ENCODE data around the gene TMEM87B. TPM values are rescaled to one million over a fixed set of nuclear protein-coding genes. Genes with fewer than 3 reads are reported as not detected.

Gene TMEM87B
- total and polyA plus RNA-seq, 2 experiments from 2014 or later = 32.1 to 42.4 TPM

DNA sequence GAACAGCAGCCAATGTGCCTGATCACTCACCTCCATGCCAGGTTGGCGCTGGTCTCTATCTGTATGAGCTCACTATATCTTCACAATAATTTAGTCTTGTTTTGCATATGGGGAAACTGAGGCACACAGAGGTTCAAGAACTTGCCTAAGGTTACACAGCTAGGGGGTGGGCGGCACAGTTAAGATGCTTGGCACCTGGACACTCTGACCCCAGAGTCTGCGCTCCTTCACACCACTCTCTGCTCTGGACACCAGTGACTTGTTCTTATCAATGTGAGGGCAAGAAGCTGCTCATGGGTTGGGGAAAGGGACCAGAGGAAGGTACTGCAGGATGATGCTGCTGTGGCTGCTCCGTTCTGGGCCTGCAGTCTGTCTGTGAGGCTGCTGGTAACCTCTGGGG is 110.2 kb downstream of the TMEM87B start:
- Histone ChIP-seq H3K9me3 (ENCODE audit: low read depth) (no peaks in the 10 kb centered on the region), H3K27ac (no peak overlapping the region), H3K27me3 (replicated peaks; ENCODE audit: insufficient read depth) (no peaks in the 10 kb centered on the region), H3K79me2 (ENCODE audit: insufficient read depth) (no peaks in the 10 kb centered on the region), H3K4me2 (ENCODE audit: unreplicated experiment) (no peak overlapping the region), H3K9ac (no peak overlapping the region), H3K4me3 (no peak overlapping the region), H3K9me2 (ENCODE audit: insufficient read depth) (no peaks in the 10 kb centered on the region), H3K4me1 (ENCODE audit: insufficient read depth) (peaks cover 13% of the 10 kb centered on the region), H2AFZ (no peak overlapping the region), H4K20me1 (ENCODE audit: insufficient read depth) (no peaks in the 10 kb centered on the region), H3F3A (ENCODE audit: insufficient read depth) (0 out of 2 replicates have a peak, but pooled peaks cover 6% of the 10 kb centered on the region), H3K36me3 (ENCODE audit: low read depth) (no peaks in the 10 kb centered on the region)
- WGBS, 2 experiments (ENCODE audit: low coverage in 1 of 2, low lambda C conversion rate in 2 of 2, missing lambda C conversion rate in 2 of 2) = 89 to 90% methylated on average over 4 of the region's 4 CpGs
- TF ChIP-seq EZH2 (IDR thresholded peaks at IDR 0.05; ENCODE audit: insufficient read depth, poor library complexity, severe bottlenecking) = no peak
- no peak for TF ChIP-seq EZH2phosphoT487 (IDR thresholded peaks at IDR 0.05; ENCODE audit: insufficient read depth, low read depth)
- DNase-seq = no peak
- in situ Hi-C loops (cut with MboI) = no loop called here

- no peak overlapping the region for H3K9ac ChIP-seq
- 81 to 84% methylated on average over 14 of the region's 14 CpGs for WGBS, 2 experiments (ENCODE audit: low coverage in 1 of 2, low lambda C conversion rate in 2 of 2, missing lambda C conversion rate in 2 of 2)
- no peaks in the 10 kb centered on the region for H3K79me2 ChIP-seq (ENCODE audit: insufficient read depth)
- H3K4me2 ChIP-seq (ENCODE audit: unreplicated experiment) = no peak overlapping the region
- no peaks in the 10 kb centered on the region for H3K27me3 ChIP-seq (replicated peaks; ENCODE audit: insufficient read depth)
- H2AFZ ChIP-seq = no peak overlapping the region
- H3K36me3 ChIP-seq (ENCODE audit: low read depth) = no peaks in the 10 kb centered on the region
- no peak overlapping the region for H3K4me3 ChIP-seq
- H4K20me1 ChIP-seq (ENCODE audit: insufficient read depth) = no peaks in the 10 kb centered on the region
- H3K9me2 ChIP-seq (ENCODE audit: insufficient read depth) = no peaks in the 10 kb centered on the region
- no peaks in the 10 kb centered on the region for H3K9me3 ChIP-seq (ENCODE audit: low read depth)
- in situ Hi-C loops (cut with MboI) = no loop called here
- 0 out of 2 replicates have a peak, but pooled peaks cover 6% of the 10 kb centered on the region for H3F3A ChIP-seq (ENCODE audit: insufficient read depth)
- no peak for DNase-seq
- H3K27ac ChIP-seq = no peak overlapping the region
- peaks cover 13% of the 10 kb centered on the region for H3K4me1 ChIP-seq (ENCODE audit: insufficient read depth)
- TF ChIP-seq EZH2phosphoT487 (IDR thresholded peaks at IDR 0.05; ENCODE audit: insufficient read depth, low read depth) = no peak
- no peak for TF ChIP-seq EZH2 (IDR thresholded peaks at IDR 0.05; ENCODE audit: insufficient read depth, poor library complexity, severe bottlenecking)
Measured at GRCh38 chr2:112166806-112167499, 111.9 kb downstream of the TMEM87B start.

- no peaks in the 10 kb centered on the region for H3K36me3 ChIP-seq (ENCODE audit: low read depth)
- 0 out of 2 replicates have a peak overlapping the region, but pooled peaks have one; percentile 26 for H2AFZ ChIP-seq
- H3K9ac ChIP-seq = no peak overlapping the region
- peak overlapping the region; percentile 16 for H3K4me2 ChIP-seq (ENCODE audit: unreplicated experiment)
- TF ChIP-seq EZH2 (IDR thresholded peaks at IDR 0.05; ENCODE audit: insufficient read depth, poor library complexity, severe bottlenecking) (no peak), EZH2phosphoT487 (IDR thresholded peaks at IDR 0.05; ENCODE audit: insufficient read depth, low read depth) (no peak)
- H3K9me2 ChIP-seq (ENCODE audit: insufficient read depth) = no peaks in the 10 kb centered on the region
- H3K27me3 ChIP-seq (replicated peaks; ENCODE audit: insufficient read depth) = no peaks in the 10 kb centered on the region
- H4K20me1 ChIP-seq (ENCODE audit: insufficient read depth) = no peaks in the 10 kb centered on the region
- peaks cover 13% of the 10 kb centered on the region for H3K4me1 ChIP-seq (ENCODE audit: insufficient read depth)
- no peaks in the 10 kb centered on the region for H3K9me3 ChIP-seq (ENCODE audit: low read depth)
- DNase-seq = peak; percentile 83
- in situ Hi-C loops (cut with MboI) = no loop called here
- H3K79me2 ChIP-seq (ENCODE audit: insufficient read depth) = no peaks in the 10 kb centered on the region
- H3F3A ChIP-seq (ENCODE audit: insufficient read depth) = 0 out of 2 replicates have a peak, but pooled peaks cover 6% of the 10 kb centered on the region
- no peak overlapping the region for H3K4me3 ChIP-seq
- WGBS, 2 experiments (ENCODE audit: low coverage in 1 of 2, low lambda C conversion rate in 2 of 2, missing lambda C conversion rate in 2 of 2) = 19% methylated on average over 10 of the region's 10 CpGs
- H3K27ac ChIP-seq = peak overlapping the region; percentile 37
Measured at GRCh38 chr2:112168422-112169124, 113.5 kb downstream of the TMEM87B start.

Other genes with a start within 250 kb of the TMEM87B start
- gene ANAPC1, start 171.1 kb upstream of the TMEM87B start, total RNA-seq (2014; rRNA removed; shearing (Covaris generic)) = 26.5 and 35.7 TPM in 2 replicates
- gene ANAPC1, start 171.1 kb upstream of the TMEM87B start, polyA plus RNA-seq (2016; fragmentation: Nextera tagmentation; extraction: Ambion mirVana) = 11.3 and 13.5 TPM in 2 replicates
- under 0.01 TPM in 1 of 2 replicates, not detected in the other for gene MERTK, start 156.7 kb upstream of the TMEM87B start, total RNA-seq (2014; rRNA removed; shearing (Covaris generic))
- gene MERTK, start 156.7 kb upstream of the TMEM87B start, polyA plus RNA-seq (2016; fragmentation: Nextera tagmentation; extraction: Ambion mirVana) = not detected in 2 replicates
- gene FBLN7, start 83.1 kb downstream of the TMEM87B start, total RNA-seq (2014; rRNA removed; shearing (Covaris generic)) = 0.11 and 0.13 TPM in 2 replicates
- 1.6 and 1.8 TPM in 2 replicates for gene FBLN7, start 83.1 kb downstream of the TMEM87B start, polyA plus RNA-seq (2016; fragmentation: Nextera tagmentation; extraction: Ambion mirVana)
- gene ZC3H8, start 199.8 kb downstream of the TMEM87B start, total RNA-seq (2014; rRNA removed; shearing (Covaris generic)) = 0.51 and 2.7 TPM in 2 replicates
- 7.0 and 9.5 TPM in 2 replicates for gene ZC3H8, start 199.8 kb downstream of the TMEM87B start, polyA plus RNA-seq (2016; fragmentation: Nextera tagmentation; extraction: Ambion mirVana)
- gene ZC3H6, start 220.3 kb downstream of the TMEM87B start, total RNA-seq (2014; rRNA removed; shearing (Covaris generic)) = 2.5 and 3.3 TPM in 2 replicates
- gene ZC3H6, start 220.3 kb downstream of the TMEM87B start, polyA plus RNA-seq (2016; fragmentation: Nextera tagmentation; extraction: Ambion mirVana) = 2.1 and 2.5 TPM in 2 replicates

Data from GM23248 (cell line).